ENCODE data around the gene SLC25A4. TPM values are rescaled to one million over a fixed set of nuclear protein-coding genes. Genes with fewer than 3 reads are reported as not detected.

SLC25A4 gene
- total RNA-seq, 1 donor from 2014 or later = 33.1 TPM

GRCh38 chr4:185142564-185142911 is 528 bp upstream of the SLC25A4 start:
- DNase-seq = no peak
- no peak for TF ChIP-seq CTCF (IDR thresholded peaks at IDR 0.05)
- peaks cover 26% of the 10 kb centered on the region for H3K4me1 ChIP-seq
- peaks cover 8% of the 10 kb centered on the region for H3K36me3 ChIP-seq
- peak overlapping the region; percentile 84 for H3K27ac ChIP-seq
- peak overlapping the region; percentile 72 for H3K4me3 ChIP-seq
- peaks cover 13% of the 10 kb centered on the region for H3K27me3 ChIP-seq (ENCODE audit: low read depth)
- no peak for ATAC-seq
- no peaks in the 10 kb centered on the region for H3K9me3 ChIP-seq
- intact Hi-C loops (cut with DNase I) = no loop called here

GRCh38 chr4:185143601-185143969 is 519 bp downstream of the SLC25A4 start:
- DNase-seq (peak; percentile 68), ATAC-seq (peak; percentile 24 to 39)
- intact Hi-C loops (cut with DNase I) = no loop called here
- Histone ChIP-seq H3K36me3 (peaks cover 13% of the 10 kb centered on the region), H3K9me3 (no peaks in the 10 kb centered on the region), H3K27me3 (ENCODE audit: low read depth) (peaks cover 13% of the 10 kb centered on the region), H3K4me3 (peak overlapping the region; percentile 72), H3K27ac (no peak overlapping the region), H3K4me1 (peaks cover 26% of the 10 kb centered on the region)
- no peak for TF ChIP-seq CTCF (IDR thresholded peaks at IDR 0.05)

DNA sequence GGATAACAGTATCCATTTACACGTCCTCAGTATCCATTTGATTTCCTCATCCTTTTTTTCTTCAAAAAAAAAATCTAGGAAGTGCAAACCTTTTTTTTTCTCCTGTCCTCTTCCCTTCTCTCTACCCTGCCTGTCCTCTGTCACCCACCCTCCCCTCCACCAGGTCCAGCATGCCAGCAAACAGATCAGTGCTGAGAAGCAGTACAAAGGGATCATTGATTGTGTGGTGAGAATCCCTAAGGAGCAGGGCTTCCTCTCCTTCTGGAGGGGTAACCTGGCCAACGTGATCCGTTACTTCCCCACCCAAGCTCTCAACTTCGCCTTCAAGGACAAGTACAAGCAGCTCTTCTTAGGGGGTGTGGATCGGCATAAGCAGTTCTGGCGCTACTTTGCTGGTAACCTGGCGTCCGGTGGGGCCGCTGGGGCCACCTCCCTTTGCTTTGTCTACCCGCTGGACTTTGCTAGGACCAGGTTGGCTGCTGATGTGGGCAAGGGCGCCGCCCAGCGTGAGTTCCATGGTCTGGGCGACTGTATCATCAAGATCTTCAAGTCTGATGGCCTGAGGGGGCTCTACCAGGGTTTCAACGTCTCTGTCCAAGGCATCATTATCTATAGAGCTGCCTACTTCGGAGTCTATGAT is 1.7 kb downstream of the SLC25A4 start:
- TF ChIP-seq CTCF (IDR thresholded peaks at IDR 0.05) = no peak
- H3K27ac ChIP-seq = no peak overlapping the region
- peaks cover 13% of the 10 kb centered on the region for H3K36me3 ChIP-seq
- no peaks in the 10 kb centered on the region for H3K9me3 ChIP-seq
- H3K4me3 ChIP-seq = peak overlapping the region; percentile 72
- DNase-seq (no peak), ATAC-seq (no peak)
- intact Hi-C loops (cut with DNase I) = no loop called here
- peaks cover 26% of the 10 kb centered on the region for H3K4me1 ChIP-seq
- peaks cover 13% of the 10 kb centered on the region for H3K27me3 ChIP-seq (ENCODE audit: low read depth)

DNA sequence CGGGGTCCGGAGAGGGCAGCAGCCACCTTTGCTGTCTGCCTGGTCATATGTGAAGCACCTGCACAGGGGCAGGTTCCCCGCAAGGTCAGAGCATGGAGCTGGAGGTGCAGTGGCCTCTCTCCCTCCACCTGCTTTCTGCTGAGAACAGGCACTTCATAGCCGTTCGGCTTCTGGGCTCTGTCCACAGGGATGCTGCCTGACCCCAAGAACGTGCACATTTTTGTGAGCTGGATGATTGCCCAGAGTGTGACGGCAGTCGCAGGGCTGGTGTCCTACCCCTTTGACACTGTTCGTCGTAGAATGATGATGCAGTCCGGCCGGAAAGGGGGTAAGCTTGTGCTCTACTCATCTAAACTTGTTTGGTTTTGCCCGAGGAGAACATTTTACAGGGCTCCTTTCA is 2.5 kb downstream of the SLC25A4 start:
- intact Hi-C loops (cut with DNase I) = no loop called here

DNA sequence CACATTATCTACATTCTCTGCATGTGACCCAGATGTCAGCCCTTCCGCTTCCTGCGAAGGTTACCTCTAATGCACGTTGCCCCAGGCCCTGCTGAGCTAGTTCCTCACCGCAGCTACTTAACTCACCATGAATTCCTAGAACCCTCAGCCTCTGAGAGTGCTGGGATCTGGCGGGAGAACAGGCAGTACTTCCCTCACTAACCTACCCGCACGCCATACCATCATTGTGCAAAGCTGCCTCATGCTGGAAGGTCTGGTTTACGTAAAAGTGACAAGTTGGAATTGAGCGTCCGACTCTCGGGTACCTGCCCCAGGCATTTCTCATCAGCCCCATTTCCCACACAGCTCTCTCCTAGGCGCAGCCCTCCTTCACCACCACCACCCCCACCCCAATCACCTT is 6.3 kb downstream of the SLC25A4 start:
- H3K27me3 ChIP-seq (ENCODE audit: low read depth) = no peaks in the 10 kb centered on the region
- intact Hi-C loops (cut with DNase I) = no loop called here
- H3K4me1 ChIP-seq = peaks cover 10% of the 10 kb centered on the region
- peaks cover 26% of the 10 kb centered on the region for H3K36me3 ChIP-seq
- no peak overlapping the region for H3K4me3 ChIP-seq
- H3K27ac ChIP-seq = no peak overlapping the region
- ATAC-seq = no peak
- H3K9me3 ChIP-seq = no peaks in the 10 kb centered on the region
- TF ChIP-seq CTCF (IDR thresholded peaks at IDR 0.05) = no peak
- DNase-seq = no peak

More for the DNA sequence above, 2.5 kb downstream of the SLC25A4 start:
- no peaks in the 10 kb centered on the region for H3K9me3 ChIP-seq
- peaks cover 13% of the 10 kb centered on the region for H3K27me3 ChIP-seq (ENCODE audit: low read depth)
- no peak for DNase-seq
- H3K4me1 ChIP-seq = peaks cover 26% of the 10 kb centered on the region
- H3K36me3 ChIP-seq = peaks cover 16% of the 10 kb centered on the region
- H3K4me3 ChIP-seq = no peak overlapping the region
- ATAC-seq = no peak
- TF ChIP-seq CTCF (IDR thresholded peaks at IDR 0.05) = no peak
- H3K27ac ChIP-seq = no peak overlapping the region
